Adrenal gland (tissue), 12 donors: Measurements from ENCODE around the gene MINPP1. TPM values are rescaled to one million over a fixed set of nuclear protein-coding genes. Genes with fewer than 3 reads are reported as not detected.

Experiments used
- DNase-seq, 7 donors: peaks; one replicate each; pipeline ENCODE4 v3.0.0-alpha.2; 2019 to 2020
- H3K27ac ChIP-seq, 5 donors: fragments of 200-600 bp; sonication (generic) in 4 of 5; 1 replicate in 3 of 5; 2 replicates in 2 of 5; pipeline versions ENCODE4 v1.5.1 to v1.8.0; 2016 to 2020; ENCODE audit warnings: mild to moderate bottlenecking in 1 of 5
- H3K27me3 ChIP-seq: fragments of 200-600 bp; 2 replicates; pipeline ENCODE4 v1.8.0; 2021
- H3K36me3 ChIP-seq, 2 donors: fragments of 200-600 bp; replicated peaks in 1 of 2; 1 replicate in 1 of 2; 2 replicates in 1 of 2; pipeline versions ENCODE4 v1.5.1 to v1.8.0; 2018 to 2022
- H3K4me1 ChIP-seq, 2 donors: fragments of 200-600 bp; replicated peaks in 1 of 2; 1 replicate in 1 of 2; 2 replicates in 1 of 2; pipeline versions ENCODE4 v1.5.1 to v1.8.0; 2018 to 2021
- H3K4me3 ChIP-seq, 4 donors: fragments of 200-600 bp; sonication (generic) in 3 of 4; one replicate each; pipeline ENCODE4 v1.5.1; 2016 to 2018
- H3K9me3 ChIP-seq, 3 donors: fragments of 200-600 bp; sonication (generic) in 1 of 3; replicated peaks in 1 of 3; 1 replicate in 2 of 3; 2 replicates in 1 of 3; pipeline versions ENCODE4 v1.5.1 to v1.8.0; 2016 to 2021
- CTCF ChIP-seq, 6 experiments: fragments of 450-650 bp in 4 of 6; fragments of 200-600 bp in 2 of 6; sonication (generic) in 1 of 6; IDR thresholded peaks; 1 replicate in 5 of 6; 2 replicates in 1 of 6; pipeline versions ENCODE4 v1.5.1 to v1.8.0; 2016 to 2021; ENCODE audit warnings: antibody characterized with exemption in 6 of 6, mild to moderate bottlenecking in 2 of 6, moderate library complexity in 1 of 6
- POLR2A ChIP-seq, 2 donors: fragments of 450-650 bp; IDR thresholded peaks; one replicate each; pipeline ENCODE4 v1.6.1; 2017; ENCODE audit warnings: antibody characterized with exemption in 2 of 2, mild to moderate bottlenecking in 2 of 2, moderate library complexity in 1 of 2
- WGBS, 4 donors: extraction: QIAGEN DNeasy Blood & Tissue Kit in 2 of 4; methylation state at CpG; one replicate each; pipeline versions ENCODE4 v1.1.5 to v1.1.7; 2013 to 2017; 5-methylcytosine and 5-hydroxymethylcytosine counted together
- intact Hi-C, 2 donors: fragments of 100-400 bp; cut with DNase I; formaldehyde crosslinking; loops; one replicate each; pipeline versions ENCODE4 v1.14.1 to v1.15.0; 2022 to 2023
- polyA plus RNA-seq, 3 donors: library from polyadenylated mRNA; stranded (reverse); fragments of 200-250 nt in 2 of 3; fragments of 350-450 nt in 1 of 3; fragmentation: Illumina TruSeq in 1 of 3; extraction: RNeasy Lipid Tissue Mini Kit (QIAGEN cat#74804) in 1 of 3; gene quantifications; one replicate each; pipeline ENCODE4 v1.2.3, GENCODE V29; 2013 to 2014
- total RNA-seq, 9 donors: library from RNA; depleted of rRNA in 4 of 9; stranded (reverse); fragments of >200 nt in 4 of 9; fragments of 120-200 nt in 1 of 9; fragmentation: NEBNext Ultra II Directional in 1 of 9; extraction: Animal tissue kit (Norgen Biotek cat#: 25700) in 1 of 9; gene quantifications; one replicate each; pipeline versions ENCODE4 v1.1.0 to v1.2.4, GENCODE V29; 2013 to 2023
- donor health status: healthy with polysubstance abuse.
- donor health status: Bipolar disorder and iron deficiency.
- donor health status: DM: yes; HTN: yes; CAD: no.
- donor health status: DM: no; HTN: no; CAD: no.
- donor health status: DM: no; HTN: no; CAD: no.
- donor health status: DM: yes; HTN: yes; CAD: no.

Gene MINPP1
- total and polyA plus RNA-seq, 12 donors = 19.4 to 75.8 (median 44.7) TPM

- no peak for DNase-seq
- H3K9me3 ChIP-seq = no peaks in the 10 kb centered on the region
- no peak overlapping the region for H3K4me3 ChIP-seq
- intact Hi-C loops = loop anchor here (10.0 kb wide), 2 partner anchors 122 to 202 kb away; partner anchors contain the start of gene PAPSS2 (in 1 of the 2)
- H3K36me3 ChIP-seq = no peaks in the 10 kb centered on the region
- TF ChIP-seq CTCF (IDR thresholded peaks at IDR 0.05) = no peak
- TF ChIP-seq POLR2A (IDR thresholded peaks at IDR 0.05) = no peak
- no peaks in the 10 kb centered on the region for H3K27me3 ChIP-seq
- peak overlapping the region in 4 of 5 donors; percentile 20 to 61 (median 54) for H3K27ac ChIP-seq
- H3K4me1 ChIP-seq = peaks cover 0 to 25% of the 10 kb centered on the region in 2 donors
These were observed 28.0 kb downstream of the MINPP1 start for GRCh38 chr10:87532696-87533095.

GRCh38 chr10:87534173-87534858, 29.6 kb downstream of the MINPP1 start:
- intact Hi-C loops = loop anchor here (10.0 kb wide), 2 partner anchors 120 to 200 kb away; partner anchors contain the start of gene PAPSS2 (in 1 of the 2)
- H3K27me3 ChIP-seq = no peaks in the 10 kb centered on the region
- WGBS, 4 donors = 89 to 93% (median 91%) methylated on average over 3 of the region's 3 CpGs
- peaks cover 9 to 38% of the 10 kb centered on the region in 2 donors for H3K4me1 ChIP-seq
- H3K4me3 ChIP-seq = no peak overlapping the region
- no peaks in the 10 kb centered on the region for H3K9me3 ChIP-seq
- peak overlapping the region in 3 of 5 donors; percentile 33 to 72 (median 61) for H3K27ac ChIP-seq
- H3K36me3 ChIP-seq = no peaks in the 10 kb centered on the region
- no peak for DNase-seq
- no peak for TF ChIP-seq CTCF (IDR thresholded peaks at IDR 0.05)
- TF ChIP-seq POLR2A (IDR thresholded peaks at IDR 0.05) = no peak

GRCh38 chr10:87538092-87539015, 33.7 kb downstream of the MINPP1 start:
- DNase-seq = no peak
- intact Hi-C loops = loop anchor here (10.0 kb wide), 2 partner anchors 116 to 196 kb away; partner anchors contain the start of gene PAPSS2 (in 1 of the 2)
- Histone ChIP-seq H3K27me3 (no peaks in the 10 kb centered on the region), H3K36me3 (no peaks in the 10 kb centered on the region), H3K27ac (peak overlapping the region in 3 of 5 donors; percentile 10 to 66 (median 37)), H3K4me1 (peaks cover 9 to 24% of the 10 kb centered on the region in 2 donors), H3K4me3 (no peak overlapping the region), H3K9me3 (no peaks in the 10 kb centered on the region)
- 65 to 73% (median 70%) methylated on average over 7 of the region's 7 CpGs for WGBS, 4 donors
- TF ChIP-seq CTCF (IDR thresholded peaks at IDR 0.05) = no peak
- TF ChIP-seq POLR2A (IDR thresholded peaks at IDR 0.05) = no peak

- H3K36me3 ChIP-seq = no peaks in the 10 kb centered on the region
These were observed 36.4 kb downstream of the MINPP1 start for GRCh38 chr10:87541114-87541513.

More at GRCh38 chr10:87541114-87541513, 36.4 kb downstream of the MINPP1 start:
- intact Hi-C loops = no loop called here
- no peak for DNase-seq
- Histone ChIP-seq H3K4me3 (no peak overlapping the region), H3K27me3 (no peaks in the 10 kb centered on the region), H3K27ac (no peak overlapping the region), H3K9me3 (no peaks in the 10 kb centered on the region), H3K4me1 (peaks cover 30 to 36% of the 10 kb centered on the region in 2 donors)
- TF ChIP-seq POLR2A (IDR thresholded peaks at IDR 0.05) (no peak), CTCF (IDR thresholded peaks at IDR 0.05) (no peak)
- WGBS, 4 donors = 79 to 83% (median 82%) methylated on average over 1 of the region's 1 CpG
